Measurements from ENCODE around the gene HERC2. TPM values are rescaled to one million over a fixed set of nuclear protein-coding genes. Genes with fewer than 3 reads are reported as not detected.
A peak's percentile ranks its signal among the peaks of the same experiment; 100 is the strongest.
"Not testable (repeated sequence)": the region's sequence is repeated elsewhere in the genome, so short reads cannot be mapped to it uniquely, and the experiment has no call there.

HERC2 gene
- total RNA-seq, 1 donor from 2014 or later = 40.3 TPM

DNA sequence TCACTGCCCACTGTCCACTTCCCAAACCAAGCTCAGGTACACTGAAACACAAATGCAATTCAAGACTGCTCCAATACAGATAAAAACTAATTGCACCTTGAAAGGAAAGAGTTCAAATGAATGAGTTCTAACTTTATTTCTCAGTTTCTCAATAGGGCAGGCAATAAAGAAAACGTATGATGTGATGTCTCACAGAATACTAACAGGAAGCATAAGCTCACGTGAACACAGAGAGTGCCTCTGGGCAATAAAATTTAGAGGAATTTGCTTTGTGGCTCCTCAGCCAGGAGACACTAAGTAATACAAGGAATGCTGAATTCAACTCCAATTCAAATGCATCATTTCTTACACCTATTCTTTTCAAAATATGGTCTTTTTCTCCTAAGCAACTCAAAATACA, 140.6 kb downstream of the HERC2 start:
- DNase-seq (ENCODE audit: low read depth in 2 of 2) = no peak

DNA sequence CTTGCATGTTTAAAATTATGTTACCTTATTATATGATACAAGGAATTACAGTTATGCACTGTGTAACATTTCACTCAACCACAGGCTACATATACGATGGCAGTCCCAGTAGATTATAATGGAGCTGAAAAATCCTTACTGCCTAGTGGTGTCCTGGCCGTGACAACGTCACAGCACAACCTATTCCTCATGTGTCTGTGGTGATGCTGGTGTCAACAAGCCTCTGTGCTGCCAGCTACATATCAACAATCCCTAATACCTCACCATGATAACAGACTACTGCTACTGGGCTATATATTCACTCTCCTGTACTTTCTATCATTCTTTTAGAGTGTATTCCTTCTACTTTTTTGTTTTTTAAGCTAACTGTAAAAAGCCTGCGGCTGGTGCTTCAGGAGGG, 142.7 kb downstream of the HERC2 start:
- no peak for DNase-seq (ENCODE audit: low read depth in 2 of 2)

DNA sequence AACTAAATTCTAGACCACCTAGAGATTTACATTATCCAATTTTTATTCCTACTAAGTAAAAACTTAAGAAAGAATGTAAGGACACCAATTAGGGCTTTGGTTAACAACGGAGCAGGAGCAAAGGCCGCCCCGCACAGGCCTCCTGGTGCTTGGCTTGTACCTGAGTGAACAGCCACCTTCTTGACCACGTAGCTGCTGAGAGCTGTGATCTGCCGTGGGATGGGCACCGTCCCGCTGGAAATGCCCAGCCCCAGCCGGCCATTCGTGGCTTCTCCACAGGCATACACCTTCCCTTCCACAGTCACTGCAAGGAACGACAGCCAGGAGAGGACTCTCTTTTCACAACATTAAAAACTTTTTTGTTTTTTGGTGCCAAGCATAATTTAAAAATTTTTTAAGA, 143.3 kb downstream of the HERC2 start:
- no peak for DNase-seq (ENCODE audit: low read depth in 2 of 2)

DNA sequence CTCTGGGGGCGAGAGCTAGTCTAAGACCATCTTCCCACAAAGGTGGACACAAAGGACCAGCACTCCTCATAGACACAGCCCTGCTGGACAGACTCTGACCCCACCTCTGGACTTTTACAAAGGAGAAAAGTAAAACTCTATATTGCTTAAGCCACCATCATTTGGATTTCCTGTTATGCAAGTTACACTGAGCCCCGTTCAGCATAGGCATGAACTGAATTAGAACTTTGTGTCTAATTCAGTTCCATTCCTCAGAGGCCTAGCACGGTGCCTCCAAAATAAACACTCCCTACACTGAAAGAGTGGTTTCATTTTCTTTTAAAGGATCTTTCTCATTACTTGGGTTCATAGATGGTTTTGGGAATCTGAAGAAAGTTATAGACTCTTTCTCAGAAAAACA, 143.7 kb downstream of the HERC2 start:
- DNase-seq (ENCODE audit: low read depth in 2 of 2) = no peak

DNA sequence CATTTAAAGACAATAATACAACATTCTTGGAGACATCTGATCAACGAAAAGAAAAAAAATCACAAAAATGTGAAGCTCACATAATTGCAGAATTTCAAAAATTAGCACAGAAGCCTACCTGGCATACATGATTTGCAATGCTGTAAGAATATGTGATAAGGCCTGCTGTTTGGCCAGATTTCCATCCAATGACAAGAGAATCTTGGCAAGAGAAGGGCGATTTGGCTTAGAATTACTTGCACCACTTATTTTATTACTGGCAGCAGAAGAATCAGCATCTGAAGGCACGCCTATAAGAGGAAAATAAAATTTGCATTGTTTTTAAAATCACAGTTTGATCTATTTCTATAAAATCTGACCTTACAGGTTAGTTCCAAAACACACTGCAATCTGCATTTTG, 152.6 kb downstream of the HERC2 start:
- DNase-seq (ENCODE audit: low read depth in 2 of 2) = no peak

DNA sequence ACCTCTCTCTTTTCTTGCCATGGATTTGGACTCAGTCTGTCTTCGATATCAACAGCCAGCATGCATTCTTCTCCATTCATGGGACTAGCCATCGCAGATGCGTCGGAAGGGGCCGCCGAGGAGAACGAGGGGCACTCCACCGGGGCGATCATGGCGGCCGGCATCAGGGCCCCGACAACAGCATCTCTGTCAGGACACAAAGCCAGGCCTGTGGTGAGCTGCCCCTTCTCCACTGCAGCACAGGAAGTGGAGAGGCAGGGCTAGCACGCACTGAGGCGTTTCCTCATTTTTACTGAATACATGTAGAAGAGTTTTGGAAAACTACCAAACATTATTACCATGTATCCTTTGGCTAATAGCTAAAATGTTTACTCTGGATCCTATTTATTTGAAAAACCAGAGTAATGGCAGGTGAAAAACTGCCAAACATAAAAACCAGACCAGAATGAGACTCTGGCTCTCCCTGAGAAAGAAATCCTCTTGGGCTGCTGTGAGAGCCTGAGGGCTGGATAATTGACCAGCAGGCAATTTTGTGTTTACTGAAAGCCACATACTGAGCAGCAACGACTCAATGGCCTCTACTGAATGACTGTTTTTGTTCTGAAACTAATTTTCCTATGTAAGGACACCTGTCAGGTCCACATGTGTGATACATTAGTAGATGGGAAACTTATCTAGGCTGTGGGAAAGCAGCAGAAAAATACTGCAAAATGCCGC, 153.4 kb downstream of the HERC2 start:
- peak in 1 of 2 donors; percentile 3 for DNase-seq (ENCODE audit: low read depth in 2 of 2)

DNA sequence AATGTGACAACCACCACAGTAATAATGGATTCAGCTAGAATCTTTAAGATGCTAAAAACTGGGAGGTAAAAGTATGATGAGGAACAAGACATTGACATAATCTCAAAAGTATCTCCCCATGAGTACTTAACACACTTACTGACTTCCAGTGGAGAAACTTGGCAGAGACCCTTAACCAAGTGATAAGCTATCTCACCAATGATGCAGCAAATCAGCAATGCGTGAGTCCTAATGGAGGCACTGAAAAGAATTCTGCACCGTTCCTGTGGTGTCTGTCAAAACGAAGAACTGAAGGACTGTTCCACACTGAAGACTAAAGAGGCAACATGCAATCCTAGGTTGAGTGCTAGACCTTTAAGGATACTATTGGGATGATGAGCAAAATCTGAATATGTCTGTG, 154.9 kb downstream of the HERC2 start:
- DNase-seq (ENCODE audit: low read depth in 2 of 2) = no peak

DNA sequence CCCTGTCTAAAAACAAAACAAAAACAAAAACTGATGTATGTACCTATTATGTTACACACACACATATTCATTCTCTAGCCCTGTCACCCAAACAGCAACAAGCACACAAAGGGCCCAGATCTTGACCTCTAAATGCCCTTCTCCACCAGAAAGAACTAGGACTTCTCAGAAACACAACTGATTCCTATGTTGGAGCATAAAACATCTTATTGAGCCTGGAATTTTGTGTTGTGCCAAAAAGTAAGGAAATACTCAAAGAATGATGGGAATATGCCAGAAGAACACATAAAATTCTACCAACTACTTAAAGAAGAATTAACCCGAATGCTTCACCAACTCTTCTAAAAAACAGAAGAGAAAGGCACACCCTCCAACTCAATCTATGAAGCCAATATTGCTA, 156.2 kb downstream of the HERC2 start:
- DNase-seq (ENCODE audit: low read depth in 2 of 2) = no peak

DNA sequence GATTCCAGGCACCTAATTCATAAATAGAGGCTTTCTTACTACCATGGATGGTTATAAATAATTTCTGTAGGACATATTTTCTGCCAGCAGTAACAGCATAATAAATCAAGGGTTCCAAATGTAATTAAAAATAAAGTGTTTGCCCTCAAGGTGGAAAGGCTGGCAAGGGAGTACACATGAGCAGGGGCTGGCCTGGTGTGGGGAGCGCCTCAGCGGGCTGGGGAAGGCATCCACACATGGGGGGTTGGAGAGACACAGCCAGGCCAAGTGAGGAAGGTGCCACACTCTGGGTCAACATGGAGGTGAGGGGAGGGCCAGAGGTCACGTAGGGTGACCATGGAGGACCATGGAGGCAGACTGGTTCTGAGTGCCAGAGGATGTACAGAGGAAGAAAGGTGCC, 157.1 kb downstream of the HERC2 start:
- DNase-seq (ENCODE audit: low read depth in 2 of 2) = no peak

DNA sequence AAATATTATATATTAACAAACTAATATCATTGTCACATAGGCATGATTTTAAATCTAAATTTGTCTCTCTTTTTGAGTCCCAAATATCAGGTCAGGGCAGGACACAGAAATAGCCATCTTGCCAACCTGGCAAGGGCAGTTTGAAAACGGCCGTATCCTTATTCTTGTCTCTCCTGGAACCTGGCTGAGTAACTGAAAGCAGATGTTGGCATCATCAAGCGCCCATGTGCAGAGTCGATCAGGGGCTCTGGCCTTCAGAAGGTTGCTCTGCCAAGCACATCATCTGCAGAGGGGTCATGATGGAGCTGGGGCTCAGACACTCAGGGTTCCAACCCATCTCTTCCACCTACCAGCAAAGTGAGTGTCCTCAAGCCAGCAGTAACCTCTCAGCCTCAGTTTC, 167.7 kb downstream of the HERC2 start:
- DNase-seq (ENCODE audit: low read depth in 2 of 2) = no peak

DNA sequence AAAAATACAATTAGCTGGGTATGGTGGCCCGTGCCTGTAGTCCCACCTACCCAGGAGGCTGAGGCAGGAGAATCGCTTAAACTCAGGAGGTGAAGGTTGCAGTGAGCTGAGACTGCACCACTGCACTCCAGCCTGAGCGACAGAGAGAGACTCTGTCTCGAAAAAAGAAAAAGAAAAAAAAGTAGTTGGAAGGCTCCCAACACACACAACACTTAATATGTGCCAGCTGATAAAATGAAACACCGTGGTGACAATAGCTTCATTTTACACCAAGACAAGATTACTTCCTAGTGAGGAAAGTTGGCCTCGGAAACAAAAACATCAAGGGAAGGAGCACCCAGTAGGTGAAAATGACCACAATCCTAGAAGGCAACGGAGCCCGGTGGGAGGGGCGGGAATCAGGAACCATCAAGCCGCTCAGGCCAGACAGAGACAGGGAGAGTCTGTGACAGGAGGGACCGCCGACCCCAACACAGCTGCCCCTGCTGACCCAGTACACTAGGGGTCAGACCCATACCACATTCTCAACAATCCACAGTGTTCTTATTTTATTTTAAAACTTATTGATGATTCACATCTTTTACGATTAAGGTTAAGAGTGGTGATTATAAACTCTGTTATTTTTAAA, 168.4 kb downstream of the HERC2 start:
- DNase-seq (ENCODE audit: low read depth in 2 of 2) = no peak

DNA sequence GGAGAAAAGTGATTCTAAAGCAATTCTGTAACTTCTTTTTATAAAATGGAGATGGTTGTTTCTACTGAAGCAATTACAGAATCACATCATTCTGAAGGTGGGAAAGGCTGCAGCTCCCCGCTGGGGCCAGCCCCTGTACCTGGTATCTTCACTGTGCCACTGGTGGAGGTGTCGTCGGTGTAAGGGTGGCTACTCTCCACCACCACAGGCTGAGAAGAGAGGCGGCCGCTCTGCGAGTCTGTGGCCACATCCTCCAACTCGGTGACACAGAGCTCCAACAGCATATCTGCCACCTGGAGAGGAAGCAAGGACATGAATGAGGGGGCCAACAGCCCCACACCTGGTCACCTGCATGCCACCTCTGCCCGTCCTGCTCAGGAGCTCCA, 169.4 kb downstream of the HERC2 start:
- DNase-seq (ENCODE audit: low read depth in 2 of 2) = not testable (repeated sequence)

DNA sequence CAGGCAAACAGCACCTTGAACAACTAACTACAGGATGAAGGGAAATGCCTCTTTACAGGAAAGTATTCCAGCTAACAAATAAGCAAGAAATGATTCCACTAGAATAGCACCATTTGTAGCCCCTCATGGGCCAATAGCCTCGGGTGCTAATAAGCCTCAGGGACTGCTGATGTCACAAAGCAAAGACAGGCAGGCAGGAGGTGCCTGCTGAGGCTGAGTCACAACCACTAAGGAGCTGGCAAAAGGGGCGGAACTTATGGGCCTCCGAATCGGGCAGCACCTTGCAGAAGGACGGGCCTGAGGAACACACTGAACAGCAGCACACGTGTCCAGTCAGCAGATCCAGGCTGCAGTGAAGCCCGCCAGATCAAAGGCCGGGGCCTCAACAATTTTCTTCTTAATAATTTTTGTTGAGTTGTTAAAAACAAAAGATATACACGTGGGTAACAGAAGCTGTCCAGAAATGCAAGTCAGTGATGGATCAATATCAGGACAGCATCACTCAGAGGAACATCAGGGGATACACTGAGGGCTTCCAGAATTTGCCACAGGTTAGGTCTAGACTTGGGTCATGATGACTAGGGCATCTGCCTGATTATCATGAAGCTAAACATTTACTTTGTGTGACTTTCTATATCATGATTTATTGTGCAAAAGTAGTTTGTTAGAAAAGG, 170.0 kb downstream of the HERC2 start:
- not testable (repeated sequence) for DNase-seq (ENCODE audit: low read depth in 2 of 2)

DNA sequence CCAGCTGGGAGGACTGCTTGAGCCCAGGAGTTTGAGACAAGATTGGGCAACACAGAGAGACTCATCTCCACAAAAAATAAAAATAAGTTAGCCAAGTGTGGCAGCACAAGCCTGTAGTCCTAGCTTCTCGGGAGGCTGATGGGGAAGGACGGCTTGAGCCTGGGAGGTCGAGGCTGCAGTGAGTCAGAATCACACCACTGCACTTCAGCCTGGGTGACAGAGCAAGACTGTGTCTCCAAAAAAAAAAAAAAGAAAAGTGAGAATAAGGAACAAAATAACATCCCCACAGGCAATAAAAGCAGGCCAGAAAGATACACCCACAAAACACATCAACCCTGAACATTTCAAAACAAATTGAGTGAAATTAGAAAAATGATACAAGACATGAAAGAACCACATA, 174.2 kb downstream of the HERC2 start:
- no peak for DNase-seq (ENCODE audit: low read depth in 2 of 2)

DNA sequence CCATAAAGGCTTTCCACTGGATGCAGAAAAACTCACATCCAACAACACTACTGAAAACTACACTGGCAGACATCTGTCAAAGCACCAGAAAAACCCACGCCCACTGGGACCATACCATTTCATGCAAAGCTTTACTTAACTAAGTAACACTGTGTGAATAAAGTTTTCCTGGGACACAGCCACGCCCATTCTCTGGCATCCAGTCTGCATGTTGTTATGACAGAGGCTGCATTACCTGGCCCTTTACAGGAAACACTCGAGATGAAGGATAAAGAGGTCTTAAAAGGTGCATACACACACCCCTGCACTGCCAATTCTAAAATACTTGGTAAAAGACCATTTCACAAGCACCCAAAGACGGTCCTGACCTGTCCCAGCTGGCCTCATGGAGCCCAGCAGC, 176.6 kb downstream of the HERC2 start:
- not testable (repeated sequence) for DNase-seq (ENCODE audit: low read depth in 2 of 2)

DNA sequence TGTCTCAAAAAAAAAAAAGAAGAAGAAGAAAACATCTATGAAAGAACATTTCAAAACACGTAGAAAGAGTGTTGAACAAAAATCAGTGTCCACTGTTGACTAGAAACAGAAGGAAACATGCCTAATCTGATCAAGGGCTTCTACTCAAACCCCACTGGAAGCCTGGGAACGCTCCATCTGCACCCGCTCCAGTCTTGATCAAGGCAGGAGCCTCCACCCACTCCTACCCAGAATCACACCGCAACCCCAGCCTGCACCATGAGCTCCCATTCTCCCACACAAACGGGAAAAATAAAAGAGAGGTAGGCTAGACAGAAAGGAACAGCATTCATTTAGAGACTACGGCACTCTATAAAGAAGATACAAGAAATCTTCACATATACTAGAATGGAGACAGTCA, 181.9 kb downstream of the HERC2 start:
- DNase-seq (ENCODE audit: low read depth in 2 of 2) = no peak

DNA sequence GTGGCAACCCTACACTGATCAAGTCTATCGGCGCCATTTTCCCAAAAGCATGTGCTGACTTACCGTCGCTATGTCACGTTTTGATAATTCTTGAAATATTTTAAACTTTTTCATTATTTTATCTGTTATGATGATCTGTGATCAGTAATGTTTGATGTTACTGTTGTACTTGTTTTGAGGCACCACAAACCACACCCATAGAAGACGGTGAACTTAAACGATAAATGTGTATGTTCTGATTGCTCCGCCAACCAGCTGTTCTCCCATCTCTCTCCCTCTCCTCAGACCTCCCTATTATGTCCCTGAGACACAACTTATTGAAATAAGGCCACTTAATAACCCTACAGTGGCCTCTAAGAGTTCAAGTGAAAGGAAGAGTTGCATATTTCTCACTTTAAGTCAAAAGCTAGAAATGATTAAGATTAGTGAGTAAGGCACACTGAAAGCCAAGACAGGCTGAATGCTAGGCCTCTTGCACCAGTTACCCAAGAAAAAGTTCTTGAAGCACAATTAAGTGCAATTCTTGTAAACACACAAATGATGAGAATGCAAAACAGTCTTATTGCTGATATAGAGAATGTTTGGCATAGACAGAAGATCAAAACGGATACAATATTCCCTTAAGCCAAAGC, 184.5 kb downstream of the HERC2 start:
- not testable (repeated sequence) for DNase-seq (ENCODE audit: low read depth in 2 of 2)

DNA sequence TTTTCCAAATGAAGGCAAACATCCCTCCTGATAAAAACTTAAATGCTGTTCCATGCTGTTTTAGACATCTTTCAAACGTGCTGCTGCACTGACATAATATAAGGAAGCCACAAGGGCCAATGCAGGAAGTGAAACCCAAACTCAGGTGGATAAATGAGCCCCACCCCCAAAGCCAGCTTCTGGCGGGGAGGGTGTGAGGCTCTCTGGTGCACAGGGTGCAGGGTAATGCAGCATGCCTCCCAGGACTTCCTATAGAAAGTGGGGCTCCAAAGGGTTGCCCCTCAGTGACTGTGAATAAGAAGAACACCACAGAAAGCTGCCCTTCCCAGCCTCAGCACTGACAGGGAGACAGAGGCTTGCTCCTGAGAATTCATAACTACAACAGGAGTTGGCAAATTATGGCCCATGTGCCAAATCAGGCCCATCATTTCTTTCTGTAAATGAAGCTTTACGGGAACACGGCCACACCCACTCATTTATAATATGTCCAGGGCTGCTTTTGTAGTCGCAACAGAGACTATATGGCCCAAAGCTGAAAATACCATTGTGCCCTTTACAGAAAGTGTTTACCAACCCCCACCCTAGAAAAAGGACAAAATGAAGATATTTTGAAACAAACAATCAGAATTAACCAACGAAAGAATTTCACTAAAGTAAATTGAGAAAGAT, 185.6 kb downstream of the HERC2 start:
- not testable (repeated sequence) for DNase-seq (ENCODE audit: low read depth in 2 of 2)

DNA sequence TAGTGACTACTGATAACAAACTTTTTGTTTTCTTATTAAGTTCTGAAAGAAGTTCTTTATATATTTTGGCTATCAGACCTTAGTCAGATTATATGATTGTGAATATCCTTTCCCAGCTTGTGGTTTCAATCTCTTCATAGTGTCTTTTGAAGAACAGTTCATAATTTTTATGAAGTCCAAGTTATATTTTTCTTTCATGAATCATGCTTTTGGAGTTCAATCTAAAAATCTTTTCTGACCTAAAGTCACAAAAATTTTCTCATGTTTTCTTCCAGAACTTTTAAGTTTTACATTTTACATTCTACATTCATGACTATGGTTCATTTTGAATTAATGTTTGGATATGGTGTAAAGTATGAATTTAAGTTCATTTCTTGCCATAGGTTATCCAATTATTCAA, 188.7 kb downstream of the HERC2 start:
- DNase-seq (ENCODE audit: low read depth in 2 of 2) = no peak

DNA sequence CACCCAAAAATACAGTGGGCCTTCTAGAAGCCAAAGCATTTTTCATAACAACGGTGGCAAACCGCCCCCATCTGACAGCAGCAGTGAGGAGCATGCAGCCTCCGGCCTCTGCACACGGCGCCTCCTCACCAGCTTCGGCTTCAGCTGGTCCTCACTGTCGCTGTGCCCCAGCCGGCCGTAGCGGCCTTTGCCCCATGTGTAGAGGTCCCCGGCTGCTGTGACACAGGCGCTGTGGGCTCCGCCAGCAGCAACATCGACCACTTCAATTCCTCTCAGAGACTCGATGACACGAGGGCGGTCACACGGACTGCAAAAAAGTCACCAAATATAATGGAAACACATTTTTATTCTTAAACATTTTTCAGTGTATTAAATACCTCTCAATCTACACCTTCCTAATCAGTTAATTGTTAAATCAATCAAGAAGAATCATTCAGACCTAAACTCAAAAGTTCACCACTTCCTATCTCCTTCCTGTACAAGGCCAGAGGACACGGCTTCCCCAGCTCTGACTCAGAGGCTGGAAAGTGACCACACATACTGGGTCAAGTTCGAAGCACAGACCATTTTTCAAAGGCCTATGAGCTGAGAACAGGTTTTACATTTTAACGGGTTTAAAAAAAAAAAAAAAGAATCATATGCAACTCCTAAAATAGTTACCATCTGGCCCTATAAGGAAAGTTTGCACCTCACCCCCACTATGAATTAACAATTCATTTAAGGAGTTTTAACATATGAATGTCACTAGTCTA, 189.3 kb downstream of the HERC2 start:
- DNase-seq (ENCODE audit: low read depth in 2 of 2) = peak; percentile 34 to 60

DNA sequence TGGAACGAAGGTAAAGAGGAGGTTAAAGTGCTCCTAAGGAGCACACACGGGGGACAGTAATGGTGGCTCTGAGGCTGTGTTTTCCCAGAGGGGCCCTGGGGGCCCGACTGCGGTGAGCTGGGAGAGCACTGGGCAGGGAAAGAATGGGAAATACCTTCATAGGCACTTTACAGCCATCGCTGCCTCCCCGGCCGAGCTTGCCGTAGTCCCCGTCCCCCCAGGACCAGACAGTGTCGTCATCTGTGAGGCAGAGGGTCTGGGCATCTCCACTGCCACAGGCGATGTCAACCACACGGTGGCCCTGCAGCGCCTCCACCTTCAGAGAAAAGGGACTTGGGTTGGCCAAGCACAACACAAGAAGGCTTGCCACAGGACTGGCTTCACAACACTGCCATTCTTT, 190.0 kb downstream of the HERC2 start:
- no peak for DNase-seq (ENCODE audit: low read depth in 2 of 2)
